ENCODE results near the gene JAM3.
A peak's percentile ranks its signal among the peaks of the same experiment; 100 is the strongest.

JAM3 gene

DNA sequence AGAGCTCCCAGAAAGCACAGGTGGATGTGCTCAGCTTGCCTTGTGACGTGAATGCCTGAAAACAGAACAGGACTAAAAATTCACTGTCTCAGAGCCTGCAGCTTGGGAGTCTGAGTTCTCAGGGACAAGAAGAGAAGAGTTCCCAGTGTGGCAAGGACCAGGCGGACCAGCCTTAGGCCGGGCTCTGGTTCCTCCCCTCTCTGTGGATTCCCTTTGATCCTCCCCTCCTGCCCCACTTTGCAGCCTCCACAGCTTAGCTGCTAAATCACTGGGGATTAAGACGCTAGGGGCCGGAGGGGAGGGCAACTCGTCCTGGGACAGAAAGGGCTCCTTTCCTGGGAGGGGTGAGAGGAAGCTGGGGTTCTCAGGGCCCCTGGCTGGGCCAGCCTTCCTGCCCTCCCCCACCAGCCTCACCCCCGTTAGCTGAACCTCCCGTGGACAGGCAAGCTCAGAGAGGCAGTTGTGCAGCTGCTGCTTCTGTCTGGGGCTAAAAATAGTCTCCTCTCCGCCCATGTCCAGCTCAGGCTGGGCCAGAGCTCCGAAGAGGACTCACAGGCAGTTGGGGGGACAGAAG lies 29.9 kb upstream of the JAM3 start:
- DNase-seq (ENCODE audit: low read depth in 2 of 3, low spot score in 1 of 3), result no peak

DNA sequence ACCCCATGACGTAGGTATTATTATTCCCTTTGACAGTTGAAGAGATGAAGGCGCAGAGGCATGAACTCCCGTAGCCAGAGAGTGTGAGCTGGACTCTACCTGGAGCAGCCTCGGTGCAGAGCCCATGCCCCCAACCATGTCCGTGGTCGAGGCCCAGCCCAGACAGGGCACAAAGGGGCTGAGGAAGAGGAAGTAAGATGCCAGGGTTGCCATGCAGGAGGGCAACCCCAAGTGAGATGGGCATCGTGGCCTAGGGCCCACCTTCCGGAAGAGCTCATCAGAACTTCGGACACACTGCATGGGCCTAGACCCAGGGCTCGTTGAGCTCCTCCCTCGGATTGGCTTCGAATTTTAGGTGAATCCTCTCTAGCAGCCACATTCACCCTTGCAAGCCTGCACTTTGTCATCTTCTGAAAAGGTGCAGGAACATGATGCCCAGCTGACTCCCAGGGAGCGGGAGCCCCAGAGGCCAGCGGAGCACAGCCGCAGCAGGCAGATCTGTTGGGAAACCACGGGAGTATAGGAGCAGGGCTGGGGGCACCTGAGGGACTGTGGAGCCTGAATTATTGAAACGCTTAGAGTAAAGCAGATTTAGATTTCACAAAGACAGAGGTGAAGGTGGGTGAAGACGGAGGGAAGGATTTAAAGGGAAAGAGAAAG lies 29.0 kb upstream of the JAM3 start:
- no peak for DNase-seq (ENCODE audit: low read depth in 2 of 3, low spot score in 1 of 3)

DNA sequence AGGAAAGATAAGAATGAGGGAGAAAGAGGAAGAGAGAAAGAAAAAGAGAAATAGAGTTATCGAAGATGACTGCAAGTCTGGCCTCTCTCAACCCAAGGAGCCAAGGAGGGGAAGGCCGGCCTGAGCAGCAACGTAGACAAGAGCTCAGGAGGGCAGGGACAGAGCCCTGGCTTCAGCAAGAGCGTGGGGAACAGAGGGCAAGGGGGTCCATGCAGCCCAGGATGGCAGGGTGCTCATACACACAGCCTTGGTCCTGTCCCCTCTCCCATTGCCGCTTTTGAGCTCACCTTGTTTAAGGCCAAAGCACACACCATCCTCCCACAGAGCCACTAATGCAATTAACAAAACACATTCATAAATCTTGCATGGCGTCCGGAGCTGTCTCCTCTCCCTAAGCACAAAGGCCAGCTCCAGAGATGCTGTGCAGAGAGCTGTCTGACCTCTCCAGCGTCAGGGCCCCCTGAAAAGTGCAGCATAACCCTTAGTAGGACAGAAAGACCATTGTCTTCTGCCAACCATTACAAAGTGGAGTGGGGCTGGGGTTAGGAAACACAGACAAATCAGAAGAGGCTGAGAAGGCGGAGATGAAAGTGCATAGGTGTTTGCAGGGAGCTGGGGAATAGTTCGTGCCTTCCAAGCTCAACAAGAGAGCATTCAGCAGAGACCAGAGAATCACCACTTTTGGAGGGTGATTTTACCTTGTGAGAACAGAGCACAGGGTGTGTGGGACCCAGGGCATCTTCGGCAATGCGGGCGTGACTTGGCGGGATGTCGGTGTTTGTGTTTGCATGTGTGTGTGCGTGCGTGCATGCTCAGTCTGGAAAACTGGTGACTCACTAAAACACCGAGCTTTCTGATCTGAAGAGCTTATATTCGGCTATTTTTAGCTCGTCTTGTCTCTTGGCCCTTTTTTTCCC lies 28.2 kb upstream of the JAM3 start:
- DNase-seq (ENCODE audit: low read depth in 2 of 3, low spot score in 1 of 3), result no peak

DNA sequence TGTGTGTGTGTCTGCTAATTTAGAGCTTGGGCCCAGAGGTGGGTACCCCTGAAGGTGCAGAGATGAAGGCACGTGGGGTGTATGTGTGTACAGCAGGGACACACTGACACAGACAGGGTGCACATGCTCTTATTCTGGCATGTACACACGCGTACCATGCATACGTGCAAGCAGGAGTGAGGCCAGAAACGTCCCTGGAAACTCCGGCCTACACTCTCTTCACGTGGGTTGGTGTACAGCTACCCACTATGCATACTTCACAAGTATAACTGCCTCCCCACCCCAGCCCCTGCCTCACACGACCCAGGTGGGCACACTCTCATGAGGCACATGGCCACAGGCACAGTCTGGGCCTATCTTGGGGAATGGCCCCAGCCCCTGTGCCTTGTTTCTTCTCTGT lies 27.5 kb upstream of the JAM3 start:
- no peak for DNase-seq (ENCODE audit: low read depth in 2 of 3, low spot score in 1 of 3)

DNA sequence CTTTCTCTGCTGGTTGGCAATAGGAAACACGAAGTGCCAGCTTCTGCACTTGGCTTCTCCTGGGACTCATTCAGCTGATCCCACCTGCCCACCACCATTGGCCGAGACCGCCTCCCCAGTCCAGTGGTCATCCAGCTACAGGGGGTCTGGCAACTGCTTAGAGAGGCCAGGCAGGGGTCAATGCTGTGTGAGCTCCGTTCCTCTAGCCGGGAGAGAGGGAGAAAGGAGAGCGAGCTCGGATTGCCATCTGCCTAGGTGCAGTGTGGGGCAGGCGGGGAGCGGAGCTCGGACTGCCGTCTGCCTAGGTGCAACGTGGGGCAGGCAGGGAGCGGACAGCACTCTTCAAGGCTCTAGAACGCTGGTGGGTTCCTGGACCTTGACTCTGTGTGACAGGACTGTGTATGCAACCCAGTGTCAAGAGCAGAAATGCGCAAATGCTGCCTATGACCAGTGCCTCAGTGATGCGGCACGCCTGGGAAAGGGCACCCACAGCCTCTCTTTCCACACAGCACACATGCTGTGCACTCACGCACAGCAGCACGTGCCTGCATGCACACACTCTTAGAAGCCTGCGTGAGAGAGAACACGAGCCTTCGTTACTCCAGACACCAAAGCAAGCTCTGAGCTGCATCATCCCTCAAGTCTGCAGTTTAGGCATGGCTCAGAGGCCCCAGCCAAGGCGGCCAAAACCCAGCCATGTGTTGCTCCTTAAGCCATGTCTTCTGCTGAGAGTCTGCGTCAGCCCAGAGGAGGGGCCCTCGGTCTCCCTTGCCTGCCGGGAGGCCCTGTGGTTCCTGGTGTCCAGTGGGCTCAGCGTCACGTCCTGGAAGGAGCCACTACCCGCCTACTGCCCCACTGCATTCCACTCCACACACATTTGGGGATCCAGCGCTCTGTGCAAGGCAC lies 26.8 kb upstream of the JAM3 start:
- DNase-seq (ENCODE audit: low read depth in 2 of 3, low spot score in 1 of 3), result no peak

DNA sequence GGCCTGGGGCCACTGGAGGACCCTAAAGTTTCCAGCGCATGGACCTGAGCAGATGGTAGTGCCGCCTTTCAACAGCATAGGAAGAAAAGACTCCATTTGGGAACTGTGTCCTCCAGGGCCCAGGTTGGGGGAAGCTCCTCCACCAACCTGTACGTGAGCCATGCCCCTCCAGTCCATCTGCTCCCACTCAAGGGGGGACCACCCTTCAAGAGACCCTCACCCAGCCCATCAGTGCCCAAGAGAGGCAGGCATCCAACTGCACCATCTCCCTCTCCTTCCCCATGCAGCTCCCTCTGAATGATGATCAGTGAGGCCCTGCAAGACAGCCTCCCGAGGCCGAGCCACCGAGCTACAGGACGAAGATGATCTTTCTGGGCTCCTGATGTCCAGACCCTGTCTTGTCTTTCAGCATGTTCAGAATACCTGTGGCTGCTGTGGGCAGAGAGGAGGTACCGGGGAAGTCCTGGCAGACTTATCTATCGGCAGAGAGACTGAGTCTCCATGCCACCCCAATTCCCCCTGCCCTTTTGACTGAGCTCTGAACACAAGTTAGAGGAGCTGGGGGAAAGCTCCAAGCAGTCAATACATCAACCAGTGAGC lies 25.0 kb upstream of the JAM3 start:
- no peak for DNase-seq (ENCODE audit: low read depth in 2 of 3, low spot score in 1 of 3)

DNA sequence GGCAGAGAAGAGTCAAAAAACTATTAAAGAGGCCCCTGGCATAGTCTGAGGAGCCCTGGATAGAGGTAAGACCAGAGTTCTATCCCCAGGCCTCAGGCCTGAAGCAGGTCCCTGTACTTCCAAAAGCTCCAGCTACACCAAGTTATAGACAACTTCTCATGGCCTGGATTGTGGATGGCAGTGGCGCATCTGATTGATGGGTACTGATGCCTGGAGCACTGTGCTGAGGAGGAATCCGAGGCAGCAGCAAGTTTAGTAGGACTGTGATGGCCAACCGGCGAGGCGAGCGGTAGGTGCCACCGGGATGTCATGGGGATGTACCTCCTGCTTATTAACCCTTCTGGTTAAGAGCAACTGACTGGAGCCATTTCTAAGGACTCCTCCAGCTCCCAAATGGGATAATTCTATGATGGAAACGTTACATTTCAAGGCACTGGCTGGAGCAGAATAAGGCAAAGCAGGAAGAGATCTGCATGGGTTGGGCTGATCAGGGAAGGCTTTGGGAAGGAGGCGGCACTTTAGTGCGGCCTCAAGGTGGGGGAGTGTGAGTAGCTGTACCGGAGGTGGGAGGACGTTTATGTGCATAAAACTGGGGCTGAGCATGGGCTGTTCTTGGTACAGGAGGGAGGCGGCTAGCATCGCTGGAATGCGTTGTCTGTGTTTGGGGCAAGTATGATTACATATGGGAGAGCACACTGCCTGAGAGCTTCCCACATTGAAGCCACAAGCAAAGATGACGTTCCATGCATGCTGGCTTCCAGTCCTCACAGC lies 24.2 kb upstream of the JAM3 start:
- no peak for DNase-seq (ENCODE audit: low read depth in 2 of 3, low spot score in 1 of 3)

DNA sequence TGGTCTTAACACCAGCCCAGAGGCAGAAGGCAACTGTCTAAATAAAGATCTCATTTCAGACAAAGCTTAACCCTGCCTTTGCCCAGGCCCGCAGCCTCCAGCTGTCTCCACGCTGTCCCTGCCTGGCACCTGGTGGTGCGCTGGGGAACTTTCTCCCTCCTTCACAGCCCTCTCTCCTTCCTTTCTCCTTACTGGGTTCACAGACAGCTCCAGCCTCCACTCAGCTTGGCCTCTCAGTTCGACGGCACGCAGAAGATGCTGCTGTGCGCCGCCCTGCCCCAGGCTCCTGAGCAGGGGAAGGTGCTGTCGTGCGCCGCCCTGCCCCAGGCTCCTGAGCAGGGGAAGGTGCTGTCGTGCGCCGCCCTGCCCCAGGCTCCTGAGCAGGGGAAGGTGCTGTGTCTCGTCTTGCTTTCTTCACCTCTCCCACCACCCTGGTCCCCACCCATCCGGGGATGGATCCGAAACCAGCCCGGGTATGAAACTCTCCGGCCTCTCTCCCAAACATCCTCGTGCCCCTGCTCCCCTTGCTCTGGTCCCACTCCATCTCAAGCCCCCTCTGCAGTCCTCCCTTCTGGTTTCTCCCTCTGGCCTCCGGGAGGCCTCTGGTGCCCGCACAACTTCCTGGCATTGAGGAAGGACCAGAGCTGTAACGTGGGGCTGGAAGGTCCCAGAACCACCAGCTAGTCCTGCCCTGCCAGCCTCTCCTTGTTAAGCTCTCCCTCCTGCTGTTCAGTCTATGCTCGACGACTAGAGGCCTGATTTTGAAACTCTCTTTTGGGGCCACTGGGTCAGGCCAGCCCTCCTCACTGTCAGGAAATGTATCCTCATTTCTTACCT lies 22.9 kb upstream of the JAM3 start:
- DNase-seq (ENCODE audit: low read depth in 2 of 3, low spot score in 1 of 3), result no peak

DNA sequence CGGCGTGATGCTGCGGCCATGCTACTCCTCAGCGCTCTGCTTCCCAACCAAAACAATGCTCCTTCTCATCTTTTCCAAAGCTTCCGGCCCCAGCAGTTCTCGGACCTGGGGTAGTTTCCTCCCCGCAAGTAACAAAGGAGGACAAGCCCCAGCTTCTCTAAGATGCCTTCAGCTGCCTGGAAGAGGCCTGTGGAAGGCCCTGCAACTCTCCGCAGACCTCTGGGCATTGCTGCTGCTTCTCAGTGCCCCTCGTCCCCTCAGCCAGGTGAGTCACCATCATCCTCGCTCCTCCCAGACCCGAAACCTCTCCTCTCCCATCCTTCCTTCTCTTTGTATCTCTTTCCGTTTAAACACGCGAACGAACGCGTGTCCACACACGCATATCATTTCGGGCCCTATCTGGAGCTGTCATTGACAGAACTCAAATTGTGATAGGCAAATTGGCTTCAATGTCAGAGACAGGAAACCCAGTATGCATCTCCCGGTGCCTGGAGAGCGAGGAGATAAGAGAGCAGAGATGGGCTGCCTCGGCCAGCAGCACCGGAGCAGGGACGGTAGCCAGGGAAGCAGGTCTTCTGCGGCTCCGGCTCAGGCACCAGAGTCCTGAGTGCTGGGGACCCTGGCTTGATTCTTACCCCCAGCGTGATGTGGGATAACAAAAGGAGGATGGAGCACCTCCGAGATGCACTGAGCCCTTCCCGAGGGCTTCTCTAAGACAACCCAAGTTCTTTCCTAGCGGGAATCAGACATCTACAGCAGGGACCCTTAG lies 22.0 kb upstream of the JAM3 start:
- DNase-seq (ENCODE audit: low read depth in 2 of 3, low spot score in 1 of 3), result no peak

DNA sequence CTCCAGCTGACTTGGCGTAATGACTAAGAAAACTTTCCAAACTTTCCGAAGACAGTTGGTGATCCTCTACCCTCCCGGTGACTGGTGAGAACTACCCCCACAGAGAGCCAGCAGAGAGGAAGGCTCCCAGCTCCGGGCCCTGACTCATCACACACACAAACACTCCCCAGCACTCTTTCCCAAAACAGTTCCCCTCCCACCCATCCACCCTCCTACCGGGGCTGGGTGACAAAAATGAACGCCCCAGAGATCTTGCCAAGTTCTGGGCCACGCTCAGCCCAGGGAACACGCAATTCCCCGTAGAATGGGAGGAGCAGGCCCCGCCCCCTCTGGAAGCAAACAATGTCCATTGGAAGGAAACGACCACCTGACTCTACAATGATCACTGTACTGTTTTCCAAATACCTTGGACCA lies 21.3 kb upstream of the JAM3 start:
- no peak for DNase-seq (ENCODE audit: low read depth in 2 of 3, low spot score in 1 of 3)

DNA sequence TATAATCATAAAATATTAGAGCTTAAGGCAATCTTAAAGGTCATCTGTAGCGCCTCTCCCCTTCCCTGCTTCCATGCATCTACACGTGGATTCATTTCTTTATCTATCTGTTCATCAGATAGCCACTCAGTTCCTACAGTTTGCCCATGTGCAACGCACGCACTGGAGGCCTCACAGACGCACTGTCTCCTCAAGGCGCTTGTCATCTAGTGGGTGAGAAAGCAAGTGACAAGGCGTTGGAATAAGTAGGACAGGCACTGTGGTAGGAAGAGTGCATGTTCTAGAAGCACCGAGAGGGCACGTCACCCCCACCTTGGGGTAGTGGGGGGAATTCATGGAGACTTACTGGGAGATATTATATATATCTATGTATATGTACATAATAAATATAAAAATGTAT lies 20.8 kb upstream of the JAM3 start:
- DNase-seq (ENCODE audit: low read depth in 2 of 3, low spot score in 1 of 3), result no peak

DNA sequence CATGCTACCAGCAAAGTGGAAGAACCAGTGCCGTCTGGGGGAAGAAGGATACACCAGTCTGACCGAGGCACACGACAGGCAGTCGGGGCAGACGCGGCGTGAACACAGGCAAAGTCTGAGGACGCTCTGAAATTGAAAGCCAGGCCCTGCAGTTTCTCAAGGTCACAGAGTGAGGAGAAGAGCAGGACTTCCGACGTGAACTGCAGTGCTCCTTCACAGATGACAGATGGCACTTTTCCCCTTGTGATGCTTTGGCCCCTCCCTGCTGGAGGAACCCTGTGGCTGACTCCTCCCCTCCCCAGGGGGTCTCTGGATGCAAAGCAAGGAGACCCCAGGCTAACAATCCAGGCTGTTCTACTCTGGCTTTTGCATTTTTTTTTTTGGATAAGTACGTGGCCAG lies 19.6 kb upstream of the JAM3 start:
- DNase-seq (ENCODE audit: low read depth in 2 of 3, low spot score in 1 of 3), result no peak

DNA sequence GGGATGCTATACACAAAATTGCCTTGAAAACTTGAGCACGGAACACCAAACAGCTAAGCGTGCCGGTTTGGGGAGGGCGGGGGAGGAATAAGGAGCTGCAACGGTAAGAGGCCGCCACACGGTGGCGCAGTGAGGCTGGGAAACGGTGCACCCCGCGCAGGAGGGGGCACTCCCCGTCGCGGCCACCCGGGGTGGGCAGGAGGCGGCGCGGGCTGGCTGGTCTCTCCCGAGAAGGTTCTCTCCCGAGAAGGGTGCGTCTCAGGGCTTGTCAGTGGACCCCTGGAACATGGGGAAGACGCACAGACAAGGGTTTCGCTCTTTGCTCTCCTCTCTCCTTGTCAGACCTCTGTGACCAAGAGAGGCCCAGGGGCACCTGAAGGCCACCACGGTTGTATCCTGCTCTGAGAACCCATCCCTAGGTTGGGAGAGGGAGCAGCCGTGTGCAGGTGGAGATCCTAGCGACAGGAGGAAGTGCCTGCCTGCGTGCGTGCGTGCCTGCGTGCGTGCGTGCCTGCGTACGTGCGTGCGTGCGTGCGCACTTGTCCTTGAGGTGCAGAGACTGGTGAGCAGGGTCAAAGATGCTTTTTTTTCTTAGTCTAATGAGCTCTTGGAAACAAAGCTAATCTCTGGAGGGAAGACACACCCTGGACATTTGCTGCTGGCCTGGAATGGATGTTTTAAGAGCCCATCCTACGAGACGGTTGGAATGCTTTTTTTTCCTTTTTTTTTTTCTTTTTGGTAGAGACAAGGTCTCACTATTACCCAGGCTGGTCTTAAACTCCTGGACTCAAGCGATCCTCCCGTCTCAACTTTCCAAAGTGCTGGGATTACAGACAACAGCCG lies 18.1 kb upstream of the JAM3 start:
- DNase-seq (ENCODE audit: low read depth in 2 of 3, low spot score in 1 of 3), result peak; percentile 52 to 70 (median 55)

DNA sequence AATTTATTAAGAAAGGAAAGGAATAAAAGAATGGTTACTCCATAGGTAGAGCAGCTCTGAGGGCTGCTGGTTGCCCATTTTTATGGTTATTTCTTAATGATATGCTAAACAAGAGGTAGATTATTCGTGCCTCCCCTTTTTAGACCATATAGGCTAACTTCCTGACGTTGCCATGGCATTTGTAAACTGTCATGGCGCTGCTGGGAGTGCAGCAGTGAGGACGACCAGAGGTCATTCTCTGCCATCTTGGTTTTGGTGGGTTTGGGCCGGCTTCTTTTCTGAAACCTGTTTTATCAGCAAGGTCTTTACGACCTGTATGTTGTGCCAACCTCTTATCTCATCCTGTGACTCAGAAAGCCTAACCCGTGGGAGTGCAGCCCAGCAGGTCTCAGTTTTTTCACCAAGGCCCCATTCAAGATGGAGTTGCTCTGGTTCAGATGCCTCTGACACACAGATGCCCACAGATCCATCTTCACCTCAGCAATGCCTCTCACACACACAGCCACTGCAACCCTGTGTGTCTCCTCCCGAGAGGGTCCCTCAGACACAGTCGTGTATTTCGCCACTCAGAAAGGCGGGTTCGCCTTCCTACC lies 16.4 kb upstream of the JAM3 start:
- DNase-seq (ENCODE audit: low read depth in 2 of 3, low spot score in 1 of 3), result no peak

DNA sequence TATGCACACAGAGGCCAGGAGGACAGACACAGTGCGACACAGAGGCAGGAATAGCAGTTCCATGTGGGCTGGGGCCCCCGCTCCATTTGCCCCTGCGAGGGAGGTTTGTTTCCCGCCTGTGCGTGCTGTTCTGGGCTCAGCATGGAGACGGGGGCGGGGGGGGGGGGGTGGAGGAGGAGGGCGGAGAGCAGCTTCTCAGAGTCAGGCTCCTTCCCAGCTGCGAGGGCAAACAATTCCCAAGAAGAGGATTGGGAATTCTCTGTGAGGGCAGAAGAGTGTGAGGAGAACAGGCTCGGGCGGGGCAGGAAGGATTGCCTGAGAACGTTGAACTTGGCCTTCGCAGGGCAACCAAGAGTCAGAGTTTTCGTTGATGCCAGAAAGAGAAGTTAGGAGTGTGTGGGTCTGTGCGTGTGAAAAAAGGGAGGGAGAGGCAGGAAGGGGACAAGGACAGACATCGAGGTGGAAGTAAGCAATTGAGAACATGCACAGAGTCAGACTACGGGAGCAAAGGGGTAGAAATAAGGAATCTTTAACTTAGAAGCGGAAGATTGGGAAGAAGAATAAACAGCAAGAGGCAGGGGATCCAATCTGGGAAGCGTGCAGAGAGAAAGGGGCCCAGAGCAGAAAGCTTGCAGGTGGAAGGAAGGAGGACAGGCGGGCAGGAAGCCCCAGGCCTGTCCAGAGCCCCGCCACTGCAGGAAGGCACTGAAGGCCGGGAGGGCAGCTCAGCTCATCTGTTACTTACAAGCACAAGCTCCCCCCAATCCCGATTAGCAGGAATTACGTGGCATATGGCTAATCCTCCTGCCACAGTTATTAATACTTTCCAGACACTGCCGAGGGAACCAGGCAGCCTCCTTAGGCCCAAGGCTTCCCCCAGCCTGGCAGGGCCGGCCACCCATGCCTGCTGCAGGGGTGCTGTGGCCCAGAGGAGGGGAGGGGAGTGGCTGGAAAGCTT lies 15.6 kb upstream of the JAM3 start:
- no peak for DNase-seq (ENCODE audit: low read depth in 2 of 3, low spot score in 1 of 3)

DNA sequence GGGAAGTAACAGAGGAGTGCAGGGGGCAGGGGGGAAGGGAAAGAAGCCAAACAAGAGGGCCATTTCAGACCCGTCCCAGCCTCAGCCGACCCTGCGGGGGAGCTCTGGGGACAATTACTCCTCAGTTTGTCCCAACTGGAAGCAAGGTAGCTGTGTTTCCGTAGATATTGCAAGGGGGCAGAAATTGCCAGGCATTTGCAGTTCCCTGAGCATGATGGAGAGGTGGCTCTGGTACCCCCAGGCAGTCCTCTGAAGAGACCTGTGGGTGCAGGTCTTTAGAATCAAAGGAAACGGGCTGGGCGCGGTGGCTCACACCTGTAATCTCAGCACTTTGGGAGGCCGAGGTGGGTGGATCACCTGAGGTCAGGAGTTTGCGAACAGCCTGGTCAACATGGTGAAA lies 13.8 kb upstream of the JAM3 start:
- DNase-seq (ENCODE audit: low read depth in 2 of 3, low spot score in 1 of 3), result no peak
